Femur (tissue), 1 donor: Measurements from ENCODE around the gene PRKCG.
"Not testable (repeated sequence)": the region's sequence is repeated elsewhere in the genome, so short reads cannot be mapped to it uniquely, and the experiment has no call there.

Experiments used
- DNase-seq: peaks from one replicate; pipeline ENCODE4 v3.0.0-alpha.2; 2017

Gene PRKCG

GRCh38 chr19:53945998-53946397 lies 64.0 kb downstream of the PRKCG start:
- DNase-seq, result no peak

GRCh38 chr19:53947624-53948023 lies 65.6 kb downstream of the PRKCG start:
- DNase-seq, result no peak

GRCh38 chr19:53948611-53949010 lies 66.6 kb downstream of the PRKCG start:
- not testable (repeated sequence) for DNase-seq

GRCh38 chr19:53951436-53951835 lies 69.4 kb downstream of the PRKCG start:
- DNase-seq, result no peak

GRCh38 chr19:53951947-53952346 lies 70.0 kb downstream of the PRKCG start:
- DNase-seq, result no peak

GRCh38 chr19:53953383-53953782 lies 71.4 kb downstream of the PRKCG start:
- DNase-seq, result no peak
